ENCODE measurements around the gene TIRAP.

The TIRAP gene

GRCh38 chr11:126277780-126278179 lies 5.1 kb upstream of the TIRAP start:
- no peaks in the 10 kb centered on the region for H3K9me3 ChIP-seq (replicated peaks; ENCODE audit: insufficient read depth, low read length)
- no peaks in the 10 kb centered on the region for H4K20me1 ChIP-seq (ENCODE audit: insufficient read depth, low read length)
- no peak overlapping the region for H3K9ac ChIP-seq (ENCODE audit: low read length)
- no peaks in the 10 kb centered on the region for H3K27me3 ChIP-seq (replicated peaks; ENCODE audit: insufficient read depth, low read length)
- no peak for TF ChIP-seq EZH2phosphoT487 (IDR thresholded peaks at IDR 0.05; ENCODE audit: low read length)
- TF ChIP-seq EZH2 (optimal IDR thresholded peaks at IDR 0.05; ENCODE audit: low read depth, low read length): no peak
- TF ChIP-seq, protein P1, sequence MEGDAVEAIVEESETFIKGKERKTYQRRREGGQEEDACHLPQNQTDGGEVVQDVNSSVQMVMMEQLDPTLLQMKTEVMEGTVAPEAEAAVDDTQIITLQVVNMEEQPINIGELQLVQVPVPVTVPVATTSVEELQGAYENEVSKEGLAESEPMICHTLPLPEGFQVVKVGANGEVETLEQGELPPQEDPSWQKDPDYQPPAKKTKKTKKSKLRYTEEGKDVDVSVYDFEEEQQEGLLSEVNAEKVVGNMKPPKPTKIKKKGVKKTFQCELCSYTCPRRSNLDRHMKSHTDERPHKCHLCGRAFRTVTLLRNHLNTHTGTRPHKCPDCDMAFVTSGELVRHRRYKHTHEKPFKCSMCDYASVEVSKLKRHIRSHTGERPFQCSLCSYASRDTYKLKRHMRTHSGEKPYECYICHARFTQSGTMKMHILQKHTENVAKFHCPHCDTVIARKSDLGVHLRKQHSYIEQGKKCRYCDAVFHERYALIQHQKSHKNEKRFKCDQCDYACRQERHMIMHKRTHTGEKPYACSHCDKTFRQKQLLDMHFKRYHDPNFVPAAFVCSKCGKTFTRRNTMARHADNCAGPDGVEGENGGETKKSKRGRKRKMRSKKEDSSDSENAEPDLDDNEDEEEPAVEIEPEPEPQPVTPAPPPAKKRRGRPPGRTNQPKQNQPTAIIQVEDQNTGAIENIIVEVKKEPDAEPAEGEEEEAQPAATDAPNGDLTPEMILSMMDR (IDR thresholded peaks at IDR 0.05; ENCODE audit: low read length): no peak
- no peaks in the 10 kb centered on the region for H3K36me3 ChIP-seq (replicated peaks; ENCODE audit: insufficient read depth, low read length)
- no peaks in the 10 kb centered on the region for H3K9me2 ChIP-seq (replicated peaks; ENCODE audit: insufficient read depth, low read length)
- H2AFZ ChIP-seq (ENCODE audit: low read length): no peak overlapping the region
- peaks cover 7% of the 10 kb centered on the region; the same call in 1 of the 2 replicates for H3F3A ChIP-seq (ENCODE audit: insufficient read depth, low read length)
- no peak for DNase-seq
- no peaks in the 10 kb centered on the region for H3K79me2 ChIP-seq (ENCODE audit: low read length)
- H3K4me1 ChIP-seq (ENCODE audit: low read length): no peaks in the 10 kb centered on the region
- no peak overlapping the region for H3K4me2 ChIP-seq (ENCODE audit: low read depth, low read length)
- H3K27ac ChIP-seq (ENCODE audit: low read length): no peak overlapping the region
- H3K4me3 ChIP-seq (ENCODE audit: low read length): no peak overlapping the region

DNA sequence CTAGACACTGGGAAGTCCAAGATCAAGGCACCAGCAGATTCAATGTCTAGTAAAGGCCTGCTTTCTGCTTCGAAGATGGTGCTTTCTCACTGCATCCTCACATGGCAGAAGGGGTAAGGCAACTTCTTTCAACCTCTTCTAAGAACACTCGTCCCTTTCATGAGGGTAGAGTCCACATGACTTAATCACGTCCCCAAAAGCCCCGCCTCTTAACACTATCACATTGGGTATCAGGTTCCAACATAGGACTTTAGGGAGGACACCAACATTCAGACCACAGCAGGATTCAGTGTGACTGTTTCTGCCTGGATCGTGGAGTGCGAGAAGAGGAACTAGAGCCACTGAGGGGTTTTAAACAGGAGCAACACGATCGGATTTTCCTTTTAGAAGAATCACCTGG lies 3.7 kb upstream of the TIRAP start:
- H4K20me1 ChIP-seq (ENCODE audit: insufficient read depth, low read length): no peaks in the 10 kb centered on the region
- no peak overlapping the region for H3K4me3 ChIP-seq (ENCODE audit: low read length)
- H3K79me2 ChIP-seq (ENCODE audit: low read length): peaks cover 10% of the 10 kb centered on the region
- H2AFZ ChIP-seq (ENCODE audit: low read length): no peak overlapping the region
- H3F3A ChIP-seq (ENCODE audit: insufficient read depth, low read length): peaks cover 16% of the 10 kb centered on the region
- no peak for DNase-seq
- no peak overlapping the region for H3K27ac ChIP-seq (ENCODE audit: low read length)
- H3K4me1 ChIP-seq (ENCODE audit: low read length): peaks cover 3% of the 10 kb centered on the region
- H3K27me3 ChIP-seq (replicated peaks; ENCODE audit: insufficient read depth, low read length): no peaks in the 10 kb centered on the region
- TF ChIP-seq, protein P1 (IDR thresholded peaks at IDR 0.05; ENCODE audit: low read length): no peak
- TF ChIP-seq EZH2 (optimal IDR thresholded peaks at IDR 0.05; ENCODE audit: low read depth, low read length) (no peak), EZH2phosphoT487 (IDR thresholded peaks at IDR 0.05; ENCODE audit: low read length) (no peak)
- no peaks in the 10 kb centered on the region for H3K36me3 ChIP-seq (replicated peaks; ENCODE audit: insufficient read depth, low read length)
- no peaks in the 10 kb centered on the region for H3K9me3 ChIP-seq (replicated peaks; ENCODE audit: insufficient read depth, low read length)
- no peaks in the 10 kb centered on the region for H3K9me2 ChIP-seq (replicated peaks; ENCODE audit: insufficient read depth, low read length)
- no peak overlapping the region for H3K9ac ChIP-seq (ENCODE audit: low read length)
- H3K4me2 ChIP-seq (ENCODE audit: low read depth, low read length): no peak overlapping the region

DNA sequence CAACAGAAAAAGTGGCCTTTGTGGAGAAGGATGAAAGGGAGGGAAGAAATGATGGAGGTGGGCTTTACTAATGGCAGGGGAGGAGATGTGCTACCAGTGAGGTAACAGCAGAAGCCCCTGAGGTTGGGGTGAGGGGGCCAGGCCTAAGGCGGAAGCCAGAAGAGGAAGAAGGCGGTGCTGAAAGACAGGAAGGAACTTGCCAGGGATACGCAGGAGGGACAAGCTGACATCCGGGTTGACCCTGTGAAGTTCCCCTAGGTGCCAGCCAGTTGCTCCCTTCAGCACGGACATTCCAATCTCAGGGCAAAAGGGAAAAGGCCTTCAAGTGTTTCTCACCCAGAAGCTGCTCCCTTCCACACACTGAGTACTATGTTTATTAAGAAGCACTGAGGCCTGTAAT lies 2.3 kb upstream of the TIRAP start:
- no peak overlapping the region for H3K4me3 ChIP-seq (ENCODE audit: low read length)
- TF ChIP-seq EZH2 (optimal IDR thresholded peaks at IDR 0.05; ENCODE audit: low read depth, low read length): no peak
- TF ChIP-seq, protein P1 (IDR thresholded peaks at IDR 0.05; ENCODE audit: low read length): no peak
- no peak for TF ChIP-seq EZH2phosphoT487 (IDR thresholded peaks at IDR 0.05; ENCODE audit: low read length)
- H2AFZ ChIP-seq (ENCODE audit: low read length): no peak overlapping the region
- no peaks in the 10 kb centered on the region for H3K9me3 ChIP-seq (replicated peaks; ENCODE audit: insufficient read depth, low read length)
- H3K27me3 ChIP-seq (replicated peaks; ENCODE audit: insufficient read depth, low read length): no peaks in the 10 kb centered on the region
- H3K4me1 ChIP-seq (ENCODE audit: low read length): peaks cover 7% of the 10 kb centered on the region
- peaks cover 20% of the 10 kb centered on the region for H3F3A ChIP-seq (ENCODE audit: insufficient read depth, low read length)
- H3K27ac ChIP-seq (ENCODE audit: low read length): no peak overlapping the region
- peaks cover 20% of the 10 kb centered on the region for H3K79me2 ChIP-seq (ENCODE audit: low read length)
- H3K36me3 ChIP-seq (replicated peaks; ENCODE audit: insufficient read depth, low read length): no peaks in the 10 kb centered on the region
- no peaks in the 10 kb centered on the region for H3K9me2 ChIP-seq (replicated peaks; ENCODE audit: insufficient read depth, low read length)
- no peak for DNase-seq
- no peak overlapping the region for H3K4me2 ChIP-seq (ENCODE audit: low read depth, low read length)
- no peak overlapping the region for H3K9ac ChIP-seq (ENCODE audit: low read length)
- no peaks in the 10 kb centered on the region for H4K20me1 ChIP-seq (ENCODE audit: insufficient read depth, low read length)

Measured in MM.1S (cell line).